Measurements from ENCODE around the gene MTO1. TPM values are rescaled to one million over a fixed set of nuclear protein-coding genes. Genes with fewer than 3 reads are reported as not detected.
"Not testable (repeated sequence)": the region's sequence is repeated elsewhere in the genome, so short reads cannot be mapped to it uniquely, and the experiment has no call there.

Gene MTO1
- total RNA-seq, 4 donors from 2014 or later = 29.2 to 115 (median 43.0) TPM

GRCh38 chr6:73518100-73518981 lies 56.8 kb downstream of the MTO1 start:
- H3K4me3 ChIP-seq = peak overlapping the region in 2 of 4 donors; percentile 30 to 85

GRCh38 chr6:73518982-73519881 lies 57.7 kb downstream of the MTO1 start:
- peak in 1 of 3 donors; percentile 39 for DNase-seq
- H3K4me3 ChIP-seq = peak overlapping the region; percentile 82 to 99 (median 88)
- peaks cover 0 to 39% (median 19%) of the 10 kb centered on the region in 4 donors for H3K4me1 ChIP-seq
- H3K27me3 ChIP-seq, H3K9me3 ChIP-seq: not testable (repeated sequence)
- H3K36me3 ChIP-seq = peaks cover 0 to 51% (median 0%) of the 10 kb centered on the region in 3 donors
- H3K27ac ChIP-seq = peak overlapping the region; percentile 90 to 100 (median 96)

More at GRCh38 chr6:73518100-73518981, 56.8 kb downstream of the MTO1 start:
- Histone ChIP-seq H3K36me3 (peaks cover 0 to 55% (median 0%) of the 10 kb centered on the region in 3 donors), H3K27ac (peak overlapping the region; percentile 24 to 96 (median 74)), H3K4me1 (peaks cover 0 to 39% (median 19%) of the 10 kb centered on the region in 4 donors)
- H3K9me3 ChIP-seq, DNase-seq, H3K27me3 ChIP-seq: not testable (repeated sequence)
- TF ChIP-seq POLR2A (IDR thresholded peaks at IDR 0.05) = peak in 1 of 2 donors; percentile 13

GRCh38 chr6:73519926-73520687 lies 58.6 kb downstream of the MTO1 start:
- DNase-seq = peak; percentile 57 to 87 (median 85)
- Histone ChIP-seq H3K4me1 (peaks cover 0 to 39% (median 19%) of the 10 kb centered on the region in 4 donors), H3K36me3 (peaks cover 0 to 43% (median 0%) of the 10 kb centered on the region in 3 donors), H3K9me3 (no peaks in the 10 kb centered on the region), H3K4me3 (peak overlapping the region; percentile 82 to 99 (median 88)), H3K27ac (peak overlapping the region; percentile 90 to 100 (median 96)), H3K27me3 (no peaks in the 10 kb centered on the region)
- TF ChIP-seq, protein P1, sequence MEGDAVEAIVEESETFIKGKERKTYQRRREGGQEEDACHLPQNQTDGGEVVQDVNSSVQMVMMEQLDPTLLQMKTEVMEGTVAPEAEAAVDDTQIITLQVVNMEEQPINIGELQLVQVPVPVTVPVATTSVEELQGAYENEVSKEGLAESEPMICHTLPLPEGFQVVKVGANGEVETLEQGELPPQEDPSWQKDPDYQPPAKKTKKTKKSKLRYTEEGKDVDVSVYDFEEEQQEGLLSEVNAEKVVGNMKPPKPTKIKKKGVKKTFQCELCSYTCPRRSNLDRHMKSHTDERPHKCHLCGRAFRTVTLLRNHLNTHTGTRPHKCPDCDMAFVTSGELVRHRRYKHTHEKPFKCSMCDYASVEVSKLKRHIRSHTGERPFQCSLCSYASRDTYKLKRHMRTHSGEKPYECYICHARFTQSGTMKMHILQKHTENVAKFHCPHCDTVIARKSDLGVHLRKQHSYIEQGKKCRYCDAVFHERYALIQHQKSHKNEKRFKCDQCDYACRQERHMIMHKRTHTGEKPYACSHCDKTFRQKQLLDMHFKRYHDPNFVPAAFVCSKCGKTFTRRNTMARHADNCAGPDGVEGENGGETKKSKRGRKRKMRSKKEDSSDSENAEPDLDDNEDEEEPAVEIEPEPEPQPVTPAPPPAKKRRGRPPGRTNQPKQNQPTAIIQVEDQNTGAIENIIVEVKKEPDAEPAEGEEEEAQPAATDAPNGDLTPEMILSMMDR (IDR thresholded peaks at IDR 0.05) = no peak
- peak; percentile 37 to 62 for TF ChIP-seq POLR2A (IDR thresholded peaks at IDR 0.05)

DNA sequence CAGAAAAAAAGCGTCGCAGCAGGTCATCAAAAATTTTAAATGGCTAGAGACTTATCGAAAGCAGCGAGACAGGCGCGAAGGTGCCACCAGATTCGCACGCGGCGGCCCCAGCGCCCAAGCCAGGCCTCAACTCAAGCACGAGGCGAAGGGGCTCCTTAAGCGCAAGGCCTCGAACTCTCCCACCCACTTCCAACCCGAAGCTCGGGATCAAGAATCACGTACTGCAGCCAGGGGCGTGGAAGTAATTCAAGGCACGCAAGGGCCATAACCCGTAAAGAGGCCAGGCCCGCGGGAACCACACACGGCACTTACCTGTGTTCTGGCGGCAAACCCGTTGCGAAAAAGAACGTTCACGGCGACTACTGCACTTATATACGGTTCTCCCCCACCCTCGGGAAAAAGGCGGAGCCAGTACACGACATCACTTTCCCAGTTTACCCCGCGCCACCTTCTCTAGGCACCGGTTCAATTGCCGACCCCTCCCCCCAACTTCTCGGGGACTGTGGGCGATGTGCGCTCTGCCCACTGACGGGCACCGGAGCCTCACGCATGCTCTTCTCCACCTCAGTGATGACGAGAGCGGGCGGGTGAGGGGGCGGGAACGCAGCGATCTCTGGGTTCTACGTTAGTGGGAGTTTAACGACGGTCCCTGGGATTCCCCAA lies 59.3 kb downstream of the MTO1 start, which contains the start of gene EEF1A1:
EEF1A1 (minus strand) TSS at position 345 of the 663 bp plus-strand sequence. CDS start 1,006 bp downstream, outside the sequence.
- peak; percentile 99 to 100 (median 99) for DNase-seq
- peaks cover 0 to 37% (median 14%) of the 10 kb centered on the region in 4 donors for H3K4me1 ChIP-seq

GRCh38 chr6:73521351-73521985 lies 59.9 kb downstream of the MTO1 start:
- H3K4me1 ChIP-seq = peaks cover 0 to 30% (median 14%) of the 10 kb centered on the region in 4 donors
- peak in 2 of 3 donors; percentile 71 to 91 for DNase-seq
- H3K36me3 ChIP-seq = peaks cover 0 to 30% (median 0%) of the 10 kb centered on the region in 3 donors
- TF ChIP-seq, protein P1 (IDR thresholded peaks at IDR 0.05) = no peak
- TF ChIP-seq POLR2A (IDR thresholded peaks at IDR 0.05) = peak; percentile 51 to 66
- H3K27me3 ChIP-seq = no peaks in the 10 kb centered on the region
- peak overlapping the region; percentile 90 to 100 (median 96) for H3K27ac ChIP-seq
- peak overlapping the region; percentile 82 to 99 (median 88) for H3K4me3 ChIP-seq
- H3K9me3 ChIP-seq = no peaks in the 10 kb centered on the region

More for the DNA sequence above, 59.3 kb downstream of the MTO1 start, which contains the start of gene EEF1A1:
- TF ChIP-seq POLR2A (IDR thresholded peaks at IDR 0.05) = peak; percentile 99 to 100
- TF ChIP-seq, protein P1 (IDR thresholded peaks at IDR 0.05) = peak in 1 of 6 experiments; percentile 25
- Histone ChIP-seq H3K4me3 (peak within 1 kb of the TSS; percentile 82 to 99 (median 88)), H3K27ac (peak within 1 kb of the TSS; percentile 90 to 100 (median 96)), H3K9me3 (no peaks in the 10 kb centered on the region), H3K36me3 (peaks cover 0 to 36% (median 0%) of the 10 kb centered on the region in 3 donors), H3K27me3 (no peaks in the 10 kb centered on the region)
